Glomerular endothelial cell (primary cell): ENCODE results near the gene EVC2. TPM values are rescaled to one million over a fixed set of nuclear protein-coding genes. Genes with fewer than 3 reads are reported as not detected.
"Not testable (repeated sequence)": the region's sequence is repeated elsewhere in the genome, so short reads cannot be mapped to it uniquely, and the experiment has no call there.

Experiments used
- DNase-seq: peaks from one replicate; pipeline ENCODE4 v3.0.0-alpha.2; 2011; ENCODE audit warnings: low read depth, low spot score; ENCODE audit errors: extremely low read depth
- total RNA-seq: library from RNA; depleted of rRNA; stranded (reverse); fragments of >200 nt; gene quantifications from 2 replicates; pipeline ENCODE4 v1.2.3, GENCODE V29; 2015

The EVC2 gene
- total RNA-seq, 1 donor from 2014 or later: 11.7 TPM

DNA sequence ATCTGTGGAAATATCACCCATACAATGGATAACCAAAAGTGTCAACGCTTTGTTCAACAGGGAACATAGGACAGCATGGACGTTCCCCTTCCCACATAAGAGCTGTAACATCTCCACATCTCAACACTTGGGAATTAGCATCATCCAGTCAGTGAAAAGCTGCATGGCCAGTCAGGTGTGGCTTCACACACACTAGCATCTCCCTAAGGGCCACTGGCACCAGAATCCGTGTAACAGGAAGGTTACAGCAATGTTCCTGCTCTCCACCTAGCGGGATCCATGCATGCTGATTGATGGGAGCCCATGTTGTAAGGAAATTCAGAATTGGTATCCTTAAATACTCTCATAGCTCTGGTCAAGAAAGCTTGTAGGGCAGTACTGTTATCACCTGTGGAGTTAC is 78.8 kb downstream of the EVC2 start:
- no peak for DNase-seq

DNA sequence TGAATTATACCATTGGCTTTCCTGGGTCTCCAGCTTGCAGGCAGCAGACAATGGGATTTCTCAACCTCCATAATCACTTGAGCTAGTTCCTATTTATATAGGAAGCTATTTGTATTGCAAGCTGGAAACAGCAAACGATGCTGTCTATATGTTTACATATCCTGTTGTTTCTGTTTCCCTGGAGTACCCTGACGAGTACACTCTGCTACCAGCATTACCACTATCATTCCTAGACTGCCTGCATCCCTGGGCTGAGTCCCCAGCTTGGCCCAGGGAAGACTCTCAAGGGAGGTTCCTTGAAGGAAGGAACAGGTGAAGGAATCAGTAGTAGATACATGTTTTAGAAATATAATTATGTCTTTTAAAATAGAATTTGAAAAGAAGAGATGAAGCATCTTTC is 81.4 kb downstream of the EVC2 start:
- no peak for DNase-seq

DNA sequence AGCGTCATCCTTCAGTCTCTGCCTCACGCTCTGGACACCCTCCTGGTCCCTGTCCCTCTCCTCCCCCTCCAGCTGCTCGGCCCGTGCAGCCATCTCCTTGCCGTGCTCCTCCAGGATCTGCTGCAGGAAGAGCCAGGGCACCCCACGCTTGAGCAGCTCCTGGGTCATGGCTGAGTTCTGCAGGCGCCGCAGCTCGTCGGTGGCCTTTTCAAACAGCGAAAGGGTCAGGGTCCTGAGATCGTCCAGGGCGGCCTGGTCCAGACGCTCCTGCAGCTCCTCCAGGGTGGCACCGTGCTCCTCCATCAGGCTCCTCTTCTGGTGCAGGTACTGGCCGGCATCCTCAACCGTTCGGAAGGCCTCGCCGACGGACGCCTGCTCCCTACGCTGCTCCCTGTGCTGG is 85.8 kb downstream of the EVC2 start:
- DNase-seq: no peak

DNA sequence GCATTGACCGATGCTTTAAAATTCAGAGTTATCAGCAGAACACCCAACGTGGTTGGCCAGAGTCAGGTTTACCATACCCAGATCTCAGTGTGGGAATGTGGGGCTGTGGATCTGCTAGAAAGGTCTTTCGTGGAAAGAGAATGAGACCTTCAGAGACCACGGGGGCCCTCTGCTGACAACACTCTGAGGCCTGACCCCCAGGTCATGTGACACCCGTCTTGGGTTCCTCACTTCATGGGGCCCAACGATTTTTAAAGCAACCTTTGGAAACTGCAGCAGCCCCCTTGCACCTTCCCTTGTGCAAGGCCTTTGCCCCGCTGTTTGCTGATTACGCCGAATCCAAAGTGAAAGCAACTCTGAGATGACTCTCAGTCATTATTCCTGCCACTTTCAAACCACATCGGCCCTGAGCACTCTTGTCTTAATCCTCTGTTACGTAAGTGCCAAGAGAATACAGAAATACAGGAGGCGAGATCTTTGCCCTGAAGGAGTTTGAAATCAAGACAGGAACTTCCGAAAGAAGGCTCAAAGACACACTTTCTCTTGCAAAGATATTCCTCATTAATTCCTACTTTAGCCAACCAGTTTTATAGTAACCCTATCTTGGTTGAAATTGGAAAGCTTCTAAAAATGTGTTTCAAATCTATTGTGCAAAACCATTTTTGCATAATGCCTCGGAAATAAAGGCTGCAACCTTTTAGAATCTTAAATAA is 88.3 kb downstream of the EVC2 start:
- DNase-seq: no peak

DNA sequence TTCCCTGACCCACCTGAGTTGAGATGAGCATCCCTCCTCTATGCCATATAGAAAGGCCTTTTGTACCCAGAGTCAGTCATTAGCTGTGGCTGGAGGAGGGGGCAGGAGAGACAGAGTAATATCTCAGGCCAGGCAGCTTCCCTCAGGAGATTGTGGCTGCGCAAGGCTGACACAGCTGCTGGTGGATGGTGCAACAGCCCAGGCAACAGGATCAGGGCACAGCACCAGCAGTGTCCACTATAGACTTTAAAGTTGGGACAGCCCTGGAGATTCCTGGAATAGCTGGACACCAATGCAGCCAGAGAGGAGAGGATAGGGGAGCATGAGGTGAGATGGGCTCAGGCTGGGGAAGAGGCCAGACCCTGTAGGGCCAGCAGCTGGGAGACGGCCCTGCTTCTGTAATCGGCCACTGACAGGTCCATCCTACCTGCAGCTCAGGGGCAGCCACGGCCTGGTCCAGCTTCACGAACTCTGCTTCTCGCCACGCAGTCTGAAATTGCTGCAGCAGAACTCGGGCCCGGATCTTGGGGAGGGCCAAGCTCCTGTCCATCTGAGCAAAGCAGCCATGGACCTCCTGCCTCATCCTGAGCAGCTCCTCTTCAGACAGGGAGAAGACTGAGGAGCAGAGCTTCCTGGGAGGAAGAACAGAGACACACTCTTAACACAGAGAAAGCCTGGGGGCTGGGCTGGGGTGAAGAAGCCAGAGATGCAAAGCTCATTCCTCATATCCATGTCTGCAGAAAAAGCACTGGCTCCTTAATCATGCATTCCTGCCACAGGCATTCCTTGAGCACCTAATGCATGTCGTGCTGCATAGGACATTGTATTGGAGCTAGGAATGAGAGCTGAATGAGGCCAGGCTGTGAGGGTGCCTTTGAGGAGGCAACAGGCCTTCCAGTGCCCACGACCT is 90.1 kb downstream of the EVC2 start:
- no peak for DNase-seq

DNA sequence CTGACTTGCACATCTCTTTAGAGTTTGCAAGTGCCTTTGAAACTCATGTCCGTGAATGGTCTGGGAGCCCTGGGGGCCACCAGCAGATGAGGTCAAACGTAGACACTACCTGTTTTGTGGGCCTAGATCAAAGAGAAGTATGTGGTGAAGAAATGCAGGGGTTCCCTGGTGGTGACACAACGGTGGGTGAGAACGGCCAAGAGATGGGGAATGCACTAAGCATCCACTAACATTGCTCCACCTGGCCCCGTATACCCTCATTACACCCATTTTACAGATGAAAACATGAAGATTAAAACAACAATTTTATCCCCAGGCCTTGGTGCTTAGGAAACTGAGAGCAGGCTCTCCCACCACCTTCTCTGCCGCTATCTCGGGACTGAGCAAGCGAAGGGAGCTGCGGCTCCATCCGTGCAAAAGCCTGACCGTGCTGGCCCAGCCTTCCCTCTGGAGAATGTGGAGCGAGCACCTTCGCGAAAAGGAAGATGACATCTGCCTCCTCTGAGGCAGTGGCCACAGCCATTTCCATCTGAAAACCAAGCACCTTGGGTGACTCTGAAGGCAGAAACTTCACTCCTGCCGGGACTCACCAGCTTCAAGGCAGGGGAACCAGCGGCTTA is 91.9 kb downstream of the EVC2 start:
- DNase-seq: no peak

DNA sequence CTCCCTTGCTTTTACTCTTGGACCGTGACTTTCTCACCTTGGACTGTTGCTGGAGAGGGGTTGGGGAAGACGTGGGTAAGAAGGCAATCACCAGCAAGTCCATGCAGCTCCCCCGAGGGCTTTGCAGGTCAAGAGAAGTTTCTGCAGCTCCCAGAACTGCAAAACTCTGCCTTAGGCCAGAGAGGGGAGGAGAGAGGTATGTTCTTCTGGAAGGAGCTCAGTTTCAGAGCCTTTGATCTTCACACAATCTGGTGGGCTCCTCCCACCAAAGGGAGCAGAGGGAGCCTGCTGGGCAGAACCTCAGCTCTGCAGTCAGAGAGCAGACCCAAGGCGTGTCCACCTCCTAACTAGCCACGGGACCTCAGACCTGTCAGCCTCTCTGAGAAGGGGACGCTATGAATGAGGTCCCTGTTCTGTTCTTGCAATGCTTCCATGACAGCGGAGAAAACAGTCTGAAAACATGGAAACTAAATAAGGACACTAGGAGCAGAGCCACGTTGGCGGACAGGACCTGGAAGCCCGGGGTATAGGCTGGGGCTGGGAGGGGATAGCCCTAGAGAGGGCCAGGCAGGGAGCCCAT is 92.8 kb downstream of the EVC2 start:
- DNase-seq: no peak

DNA sequence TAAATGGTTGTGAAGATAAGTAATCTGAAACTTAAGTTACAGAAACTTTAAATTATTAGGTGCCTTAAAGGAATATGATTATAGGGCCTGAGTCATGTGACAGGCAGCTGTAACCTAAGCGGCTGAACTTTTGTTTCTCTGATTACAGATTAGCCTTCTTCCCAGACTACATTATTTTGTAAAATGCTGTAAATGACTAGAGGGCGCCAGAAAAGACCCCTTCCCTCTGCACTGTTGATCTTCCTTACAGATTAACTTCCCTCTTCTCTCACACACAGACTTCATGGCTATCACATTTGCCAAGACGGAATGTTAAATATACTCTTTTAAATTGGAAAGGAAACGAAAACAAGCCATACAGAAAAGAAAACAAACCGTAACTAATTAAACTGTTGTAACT is 96.6 kb downstream of the EVC2 start:
- no peak for DNase-seq

DNA sequence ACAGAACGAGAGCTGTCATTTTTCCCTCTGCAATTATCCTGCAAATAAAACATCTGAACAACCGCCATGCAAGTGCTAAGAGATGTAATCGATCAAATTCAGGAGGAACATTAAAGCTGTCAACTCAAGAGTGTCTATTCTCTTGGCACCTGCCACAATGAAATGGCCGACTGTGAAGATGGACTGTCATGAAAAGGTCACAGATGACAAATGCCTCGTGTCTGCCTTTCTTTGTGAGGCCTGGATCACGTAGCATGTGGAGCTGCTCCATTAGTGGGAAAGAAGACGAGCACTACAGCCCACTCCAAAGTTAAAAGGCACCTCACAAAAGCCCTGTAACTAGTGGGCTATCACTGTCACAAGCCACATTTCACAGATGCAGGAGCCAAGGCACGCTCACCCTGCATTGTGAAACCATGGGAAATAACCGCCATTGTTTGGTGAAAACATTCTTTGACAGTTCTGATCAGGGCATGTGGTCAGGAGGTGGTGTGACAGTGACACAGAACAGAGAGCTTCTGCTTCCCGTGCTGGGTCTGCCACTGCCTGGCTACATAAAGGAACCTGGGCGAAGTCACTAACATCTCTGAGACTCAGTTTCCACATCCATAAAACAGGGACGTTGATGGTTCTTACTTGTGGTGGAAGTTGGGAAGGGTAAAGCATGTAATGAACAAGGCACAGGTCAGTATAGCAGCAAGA is 98.9 kb downstream of the EVC2 start:
- no peak for DNase-seq

DNA sequence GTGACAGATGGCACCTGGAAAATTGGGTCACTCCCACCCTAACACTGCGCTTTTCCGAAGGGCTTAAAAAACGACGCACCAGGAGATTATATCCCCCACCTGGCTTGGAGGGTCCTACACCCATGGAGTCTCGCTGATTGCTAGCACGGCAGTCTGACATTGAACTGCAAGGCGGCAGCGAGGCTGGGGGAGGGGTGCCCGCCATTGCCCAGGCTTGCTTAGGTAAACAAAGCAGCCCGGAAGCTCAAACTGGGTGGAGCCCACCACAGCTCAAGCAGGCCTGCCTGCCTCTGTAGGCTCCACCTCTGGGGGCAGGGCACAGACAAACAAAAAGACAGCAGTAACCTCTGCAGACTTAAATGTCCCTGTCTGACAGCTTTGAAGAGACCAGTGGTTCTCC is 114.5 kb downstream of the EVC2 start:
- DNase-seq: not testable (repeated sequence)

DNA sequence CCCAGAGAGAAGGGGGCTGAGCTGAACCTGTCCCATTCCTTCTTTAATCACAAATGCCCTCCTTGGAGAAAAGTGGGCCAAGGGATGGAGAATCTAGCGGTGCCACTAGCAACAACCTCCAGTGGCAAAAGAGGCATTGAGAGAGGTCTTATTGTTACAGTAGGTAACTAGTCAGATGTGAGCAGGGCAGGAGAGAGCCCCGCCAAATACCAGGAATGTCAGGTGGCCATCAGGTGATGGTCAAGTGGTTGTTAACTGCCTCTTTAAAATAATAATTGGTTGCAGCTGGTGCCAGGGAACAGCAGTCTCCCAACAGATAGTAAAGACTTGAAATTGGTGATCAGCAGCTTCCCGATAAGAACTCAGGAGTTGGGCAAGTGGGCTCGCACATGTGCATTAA is 116.1 kb downstream of the EVC2 start:
- no peak for DNase-seq

DNA sequence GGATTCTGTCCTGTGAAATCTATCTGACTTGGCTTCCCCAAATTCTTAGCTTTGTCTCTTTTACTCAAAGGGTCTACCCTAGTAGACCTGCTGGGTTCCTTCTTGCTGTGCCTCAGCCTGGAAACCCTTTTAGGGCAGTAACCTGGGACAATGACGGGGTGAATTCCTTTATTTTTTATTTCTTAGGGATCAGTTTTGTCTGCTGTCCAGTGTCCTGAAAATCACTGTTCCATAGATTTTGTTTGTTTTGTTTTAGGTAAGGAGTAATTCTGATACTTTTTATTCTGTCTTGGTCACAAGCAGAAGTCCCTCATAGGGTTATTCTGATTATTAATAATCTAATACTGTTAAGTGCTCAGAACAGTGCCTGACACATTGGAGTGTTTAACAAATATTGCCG is 118.9 kb downstream of the EVC2 start:
- DNase-seq: no peak

DNA sequence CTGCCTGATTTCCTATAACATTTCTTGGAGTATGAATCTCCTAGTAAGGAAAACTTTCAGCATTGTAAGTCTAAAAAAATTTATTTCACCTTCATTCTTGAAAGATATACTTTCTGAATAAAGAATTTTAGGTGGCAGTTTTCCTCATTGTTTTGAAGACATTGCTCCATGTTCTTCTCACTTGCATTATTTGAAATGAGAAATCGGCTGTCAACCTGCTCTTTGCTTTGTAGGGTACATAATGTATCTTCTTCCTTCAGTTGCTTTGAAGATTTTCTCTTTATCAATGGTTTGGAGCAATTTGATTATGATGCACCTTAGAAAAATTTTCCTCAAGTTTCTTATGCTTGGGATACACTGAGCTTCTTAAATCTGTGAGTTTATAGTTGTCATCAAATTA is 120.3 kb downstream of the EVC2 start:
- DNase-seq: no peak

DNA sequence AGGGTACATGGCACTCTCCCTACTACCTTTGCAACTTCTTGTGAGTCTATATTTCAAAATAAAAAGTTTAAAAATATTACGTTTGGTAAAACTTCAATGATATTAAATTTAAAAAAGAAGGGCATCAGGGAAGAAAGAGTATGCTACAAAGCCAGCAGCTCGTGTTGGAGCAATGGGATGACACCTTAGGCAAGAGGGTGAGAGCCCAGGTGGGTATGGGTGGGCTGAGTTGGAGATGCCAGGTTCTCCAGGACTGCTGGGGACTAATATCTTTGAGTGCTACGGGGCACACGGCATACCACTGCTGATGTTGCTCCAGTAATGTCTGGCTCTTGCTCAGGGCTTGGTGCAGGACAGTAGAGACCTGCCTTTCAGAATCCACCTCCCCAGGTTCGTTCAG is 132.4 kb downstream of the EVC2 start:
- DNase-seq: no peak

DNA sequence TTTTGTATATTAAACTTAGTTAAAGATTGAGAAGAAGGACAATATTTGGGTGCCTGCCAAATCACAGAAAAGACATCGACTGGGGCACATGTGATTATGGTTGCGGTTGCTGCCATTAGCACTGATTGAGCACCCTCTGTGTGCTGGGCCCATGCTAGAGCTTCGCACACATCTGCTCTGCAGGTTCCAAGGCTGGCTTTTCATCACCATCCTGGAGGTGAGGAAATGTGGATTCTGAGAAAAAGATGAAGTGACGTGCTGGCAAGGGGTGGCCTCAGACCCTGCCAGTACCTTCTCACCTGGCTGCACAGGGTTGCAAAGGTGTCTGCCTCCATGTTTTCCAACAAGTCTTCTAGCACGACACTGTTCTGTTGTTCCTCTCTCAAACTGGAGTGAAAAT is 134.0 kb downstream of the EVC2 start:
- DNase-seq: no peak

DNA sequence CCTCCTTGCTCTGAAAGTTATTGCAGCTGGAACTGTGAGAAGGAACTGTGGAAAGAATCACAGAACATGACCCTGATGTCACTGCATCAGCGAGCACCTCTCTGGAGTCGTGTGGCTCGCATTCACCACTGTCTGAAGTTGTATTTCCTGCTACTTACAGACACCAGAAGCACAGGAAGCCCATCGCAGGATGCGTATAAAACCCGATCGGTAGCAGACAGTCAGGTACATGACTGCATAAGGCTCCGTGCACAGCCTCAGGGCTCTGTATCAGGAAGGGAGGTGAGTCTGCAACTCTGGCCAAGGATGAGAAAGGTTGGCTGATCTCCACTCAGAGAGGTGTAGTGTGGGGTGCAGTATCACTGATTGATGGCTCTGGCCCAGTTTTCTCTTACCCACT is 134.4 kb downstream of the EVC2 start:
- no peak for DNase-seq

DNA sequence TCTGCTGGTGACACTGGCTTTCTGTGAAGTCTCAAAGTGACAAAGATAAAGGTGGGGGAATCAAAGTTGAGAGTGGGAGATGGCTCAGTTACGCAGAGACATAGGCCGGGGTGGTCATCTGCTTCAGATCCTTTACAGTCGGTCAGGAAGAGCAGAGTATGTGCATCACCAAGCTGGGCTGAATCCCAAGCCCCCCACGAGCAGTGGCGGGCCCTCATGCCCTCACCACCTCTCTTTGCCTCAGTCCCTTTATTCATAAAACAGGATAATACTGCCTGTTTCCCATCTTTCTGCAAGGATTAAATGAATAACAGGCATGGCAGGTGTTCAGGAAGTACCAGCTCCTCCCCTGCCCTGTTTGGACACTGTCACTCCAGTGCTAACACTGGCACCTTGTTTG is 135.6 kb downstream of the EVC2 start:
- DNase-seq: no peak

DNA sequence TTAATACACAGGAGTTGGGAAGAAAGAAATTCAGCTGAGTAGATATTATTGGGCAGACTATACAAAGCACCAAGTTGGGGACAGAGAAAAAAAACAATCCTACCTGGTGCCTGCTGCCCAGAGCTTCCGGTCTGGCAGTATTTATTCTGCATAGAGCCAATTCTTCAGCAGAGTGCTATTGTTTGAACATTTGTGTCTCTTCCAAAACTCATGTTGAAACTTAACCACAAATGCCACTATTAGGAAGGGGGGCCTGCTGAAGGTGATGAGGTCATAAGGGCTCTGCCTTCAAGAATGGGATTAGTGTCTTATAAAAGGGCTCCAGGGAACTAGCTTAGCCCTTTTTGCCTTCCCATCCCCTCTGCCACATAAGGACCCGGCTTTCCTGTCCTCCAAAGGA is 136.2 kb downstream of the EVC2 start:
- no peak for DNase-seq

DNA sequence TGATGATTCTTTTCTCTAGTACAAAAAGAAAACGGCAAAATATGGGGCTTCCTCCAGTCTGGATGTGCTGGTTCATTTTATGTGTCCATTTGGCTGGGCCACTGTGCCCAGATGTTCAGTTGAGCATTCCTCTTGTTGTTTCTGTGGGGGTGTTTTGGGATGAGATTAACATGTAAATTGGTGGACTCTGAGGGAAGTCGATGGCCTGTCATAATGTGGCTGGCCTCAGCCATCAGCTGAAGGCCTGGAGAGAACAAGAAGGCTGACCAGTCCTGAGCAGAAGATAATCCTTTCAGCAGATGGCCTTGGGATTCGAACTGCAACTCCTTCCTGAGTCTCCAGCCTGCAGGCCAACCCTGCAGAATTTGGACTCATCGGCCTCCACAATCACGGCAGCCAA is 136.7 kb downstream of the EVC2 start:
- DNase-seq: no peak

DNA sequence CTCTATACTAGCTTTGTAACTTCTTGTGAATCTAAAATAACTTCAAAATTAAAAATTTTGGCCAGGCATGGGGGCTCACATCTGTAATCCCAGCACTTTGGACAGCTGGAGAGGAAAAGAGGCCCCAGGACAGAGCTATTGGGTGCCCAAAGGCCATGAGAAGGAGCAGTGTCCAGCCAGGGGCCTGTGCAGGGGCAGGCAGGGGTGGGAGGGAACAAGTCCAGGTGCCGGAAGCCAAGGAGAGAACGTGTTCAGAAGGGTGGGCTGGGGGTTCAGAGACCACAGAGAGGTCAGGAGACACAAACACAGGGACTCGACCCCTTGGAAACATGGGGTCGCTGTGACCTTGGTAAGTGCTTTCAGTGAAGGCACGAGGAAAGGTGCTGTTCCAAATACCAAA is 138.9 kb downstream of the EVC2 start:
- DNase-seq: no peak

DNA sequence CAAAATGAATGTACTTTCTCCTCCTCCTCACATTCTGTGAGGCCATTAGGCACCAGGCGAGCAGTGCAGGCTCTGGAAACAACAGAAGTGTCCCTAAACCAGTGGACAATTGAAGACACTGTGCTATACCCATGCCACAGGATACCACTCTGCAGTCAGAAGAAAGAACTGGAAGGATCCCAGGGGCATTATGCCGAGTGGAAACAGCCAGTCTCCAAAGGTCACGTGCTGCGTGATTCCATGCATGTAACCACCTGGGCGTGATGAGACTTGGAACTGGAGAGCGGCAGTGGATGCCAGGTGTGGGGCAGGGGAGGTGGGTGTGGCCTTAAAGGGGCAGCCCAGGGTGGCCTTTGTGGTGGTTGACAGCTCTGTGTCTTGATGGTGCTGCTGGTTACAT is 139.4 kb downstream of the EVC2 start:
- DNase-seq: no peak
